Measurements from ENCODE around the gene NSD1.
"Not testable (repeated sequence)": the region's sequence is repeated elsewhere in the genome, so short reads cannot be mapped to it uniquely, and the experiment has no call there.

The NSD1 gene

GRCh38 chr5:177142778-177143177 lies 9.2 kb downstream of the NSD1 start:
- H3K27ac Mint-ChIP-seq (ENCODE audit: low read depth): peak overlapping the region; percentile 80
- peaks cover 71% of the 10 kb centered on the region for H3K36me3 Mint-ChIP-seq (ENCODE audit: insufficient read depth)
- no peak for ATAC-seq (replicated peaks; ENCODE audit: extremely low read depth, poor library complexity, severe bottlenecking)
- no peaks in the 10 kb centered on the region for H3K9me3 Mint-ChIP-seq
- DNase-seq (ENCODE audit: low spot score in 2 of 2): no peak
- peaks cover 41% of the 10 kb centered on the region for H3K4me1 Mint-ChIP-seq
- no peak overlapping the region for H3K4me3 Mint-ChIP-seq
- no peaks in the 10 kb centered on the region for H3K27me3 Mint-ChIP-seq

GRCh38 chr5:177146891-177147638 lies 13.5 kb downstream of the NSD1 start:
- no peak overlapping the region for H3K27ac Mint-ChIP-seq (ENCODE audit: low read depth)
- H3K9me3 Mint-ChIP-seq: no peaks in the 10 kb centered on the region
- H3K27me3 Mint-ChIP-seq: no peaks in the 10 kb centered on the region
- no peak for DNase-seq (ENCODE audit: low spot score in 2 of 2)
- peaks cover 17% of the 10 kb centered on the region for H3K4me1 Mint-ChIP-seq
- H3K4me3 Mint-ChIP-seq: no peak overlapping the region
- ATAC-seq (replicated peaks; ENCODE audit: extremely low read depth, poor library complexity, severe bottlenecking): no peak
- peaks cover 62% of the 10 kb centered on the region for H3K36me3 Mint-ChIP-seq (ENCODE audit: insufficient read depth)

- Mint-ChIP-seq H3K36me3 (ENCODE audit: insufficient read depth) (peaks cover 43% of the 10 kb centered on the region), H3K4me1 (peaks cover 15% of the 10 kb centered on the region)
- H3K9me3 Mint-ChIP-seq; H3K27ac Mint-ChIP-seq (ENCODE audit: low read depth); DNase-seq (ENCODE audit: low spot score in 2 of 2); H3K4me3 Mint-ChIP-seq; ATAC-seq (replicated peaks; ENCODE audit: extremely low read depth, poor library complexity, severe bottlenecking); H3K27me3 Mint-ChIP-seq: not testable (repeated sequence)
Measured at GRCh38 chr5:177150061-177150460, 16.5 kb downstream of the NSD1 start.

GRCh38 chr5:177154003-177154643 lies 20.6 kb downstream of the NSD1 start:
- H3K27me3 Mint-ChIP-seq: no peaks in the 10 kb centered on the region
- H3K27ac Mint-ChIP-seq (ENCODE audit: low read depth): no peak overlapping the region
- ATAC-seq (replicated peaks; ENCODE audit: extremely low read depth, poor library complexity, severe bottlenecking) (no peak), DNase-seq (ENCODE audit: low spot score in 2 of 2) (no peak)
- no peak overlapping the region for H3K4me3 Mint-ChIP-seq
- no peaks in the 10 kb centered on the region for H3K9me3 Mint-ChIP-seq
- peaks cover 24% of the 10 kb centered on the region for H3K4me1 Mint-ChIP-seq
- H3K36me3 Mint-ChIP-seq (ENCODE audit: insufficient read depth): peaks cover 23% of the 10 kb centered on the region

- peaks cover 11% of the 10 kb centered on the region for H3K4me1 Mint-ChIP-seq
- H3K4me3 Mint-ChIP-seq: no peak overlapping the region
- no peak overlapping the region for H3K27ac Mint-ChIP-seq (ENCODE audit: low read depth)
- ATAC-seq (replicated peaks; ENCODE audit: extremely low read depth, poor library complexity, severe bottlenecking): no peak
- no peak for DNase-seq (ENCODE audit: low spot score in 2 of 2)
- peaks cover 36% of the 10 kb centered on the region for H3K36me3 Mint-ChIP-seq (ENCODE audit: insufficient read depth)
- no peaks in the 10 kb centered on the region for H3K9me3 Mint-ChIP-seq
- no peaks in the 10 kb centered on the region for H3K27me3 Mint-ChIP-seq
Measured at GRCh38 chr5:177162379-177162778, 28.8 kb downstream of the NSD1 start.

GRCh38 chr5:177163500-177163899 lies 29.9 kb downstream of the NSD1 start:
- Mint-ChIP-seq H3K36me3 (ENCODE audit: insufficient read depth) (peaks cover 41% of the 10 kb centered on the region), H3K27me3 (no peaks in the 10 kb centered on the region), H3K27ac (ENCODE audit: low read depth) (no peak overlapping the region), H3K4me1 (no peaks in the 10 kb centered on the region), H3K4me3 (no peak overlapping the region), H3K9me3 (no peaks in the 10 kb centered on the region)
- no peak for DNase-seq (ENCODE audit: low spot score in 2 of 2)
- ATAC-seq (replicated peaks; ENCODE audit: extremely low read depth, poor library complexity, severe bottlenecking): no peak

- H3K4me1 Mint-ChIP-seq: peaks cover 10% of the 10 kb centered on the region
- no peak overlapping the region for H3K27ac Mint-ChIP-seq (ENCODE audit: low read depth)
- no peaks in the 10 kb centered on the region for H3K27me3 Mint-ChIP-seq
- H3K36me3 Mint-ChIP-seq (ENCODE audit: insufficient read depth): peaks cover 39% of the 10 kb centered on the region
- no peaks in the 10 kb centered on the region for H3K9me3 Mint-ChIP-seq
- ATAC-seq (replicated peaks; ENCODE audit: extremely low read depth, poor library complexity, severe bottlenecking) (no peak), DNase-seq (ENCODE audit: low spot score in 2 of 2) (no peak)
- H3K4me3 Mint-ChIP-seq: no peak overlapping the region
Measured at GRCh38 chr5:177169271-177169670, 35.7 kb downstream of the NSD1 start.

- Mint-ChIP-seq H3K27me3 (no peaks in the 10 kb centered on the region), H3K4me3 (no peak overlapping the region), H3K4me1 (peaks cover 16% of the 10 kb centered on the region), H3K27ac (ENCODE audit: low read depth) (peak overlapping the region; percentile 19), H3K36me3 (ENCODE audit: insufficient read depth) (peaks cover 27% of the 10 kb centered on the region), H3K9me3 (no peaks in the 10 kb centered on the region)
- ATAC-seq (replicated peaks; ENCODE audit: extremely low read depth, poor library complexity, severe bottlenecking): no peak
- DNase-seq (ENCODE audit: low spot score in 2 of 2): no peak
Measured at GRCh38 chr5:177171961-177172360, 38.4 kb downstream of the NSD1 start.

GRCh38 chr5:177175336-177175735 lies 41.8 kb downstream of the NSD1 start:
- Mint-ChIP-seq H3K9me3 (no peaks in the 10 kb centered on the region), H3K36me3 (ENCODE audit: insufficient read depth) (peaks cover 19% of the 10 kb centered on the region), H3K27ac (ENCODE audit: low read depth) (no peak overlapping the region), H3K4me1 (peaks cover 25% of the 10 kb centered on the region), H3K27me3 (no peaks in the 10 kb centered on the region), H3K4me3 (no peak overlapping the region)
- ATAC-seq (replicated peaks; ENCODE audit: extremely low read depth, poor library complexity, severe bottlenecking) (no peak), DNase-seq (ENCODE audit: low spot score in 2 of 2) (no peak)

- Mint-ChIP-seq H3K27me3 (no peaks in the 10 kb centered on the region), H3K4me1 (peaks cover 31% of the 10 kb centered on the region), H3K4me3 (no peak overlapping the region), H3K27ac (ENCODE audit: low read depth) (no peak overlapping the region), H3K36me3 (ENCODE audit: insufficient read depth) (peaks cover 16% of the 10 kb centered on the region), H3K9me3 (no peaks in the 10 kb centered on the region)
- DNase-seq (ENCODE audit: low spot score in 2 of 2) (no peak), ATAC-seq (replicated peaks; ENCODE audit: extremely low read depth, poor library complexity, severe bottlenecking) (no peak)
Measured at GRCh38 chr5:177176175-177176711, 42.7 kb downstream of the NSD1 start.

GRCh38 chr5:177177847-177178437 lies 44.4 kb downstream of the NSD1 start:
- DNase-seq (ENCODE audit: low spot score in 2 of 2); H3K27me3 Mint-ChIP-seq; H3K4me3 Mint-ChIP-seq; H3K27ac Mint-ChIP-seq (ENCODE audit: low read depth); ATAC-seq (replicated peaks; ENCODE audit: extremely low read depth, poor library complexity, severe bottlenecking); H3K9me3 Mint-ChIP-seq: not testable (repeated sequence)
- Mint-ChIP-seq H3K36me3 (ENCODE audit: insufficient read depth) (peaks cover 11% of the 10 kb centered on the region), H3K4me1 (peaks cover 27% of the 10 kb centered on the region)

GRCh38 chr5:177178733-177179304 lies 45.2 kb downstream of the NSD1 start:
- H3K4me3 Mint-ChIP-seq: no peak overlapping the region
- no peaks in the 10 kb centered on the region for H3K9me3 Mint-ChIP-seq
- H3K27me3 Mint-ChIP-seq: no peaks in the 10 kb centered on the region
- ATAC-seq (replicated peaks; ENCODE audit: extremely low read depth, poor library complexity, severe bottlenecking) (no peak), DNase-seq (ENCODE audit: low spot score in 2 of 2) (no peak)
- no peak overlapping the region for H3K27ac Mint-ChIP-seq (ENCODE audit: low read depth)
- peaks cover 11% of the 10 kb centered on the region for H3K36me3 Mint-ChIP-seq (ENCODE audit: insufficient read depth)
- peaks cover 31% of the 10 kb centered on the region for H3K4me1 Mint-ChIP-seq
